Measurements from ENCODE around the gene MBD3L5.
"Not testable (repeated sequence)": the region's sequence is repeated elsewhere in the genome, so short reads cannot be mapped to it uniquely, and the experiment has no call there.

Gene MBD3L5

GRCh38 chr19:7054635-7055368 is 24.4 kb downstream of the MBD3L5 start:
- not testable (repeated sequence) for DNase-seq

- DNase-seq: not testable (repeated sequence)
Measured at GRCh38 chr19:7055679-7056078, 25.3 kb downstream of the MBD3L5 start.

- not testable (repeated sequence) for DNase-seq
Measured at GRCh38 chr19:7056371-7056770, 26.0 kb downstream of the MBD3L5 start.

GRCh38 chr19:7058576-7058975 is 28.2 kb downstream of the MBD3L5 start, which contains the start of gene MBD3L3:
TSS of gene MBD3L3 (minus strand) at chr19:7058676. CDS start at chr19:7058605, 71 bp downstream.
- not testable (repeated sequence) for DNase-seq

GRCh38 chr19:7059977-7060376 is 29.6 kb downstream of the MBD3L5 start:
- not testable (repeated sequence) for DNase-seq

GRCh38 chr19:7063339-7063738 is 33.0 kb downstream of the MBD3L5 start:
- no peak for DNase-seq

GRCh38 chr19:7063764-7064418 is 33.5 kb downstream of the MBD3L5 start:
- no peak for DNase-seq

GRCh38 chr19:7067122-7067521 is 36.7 kb downstream of the MBD3L5 start:
- peak; percentile 6 for DNase-seq

GRCh38 chr19:7067716-7068115 is 37.3 kb downstream of the MBD3L5 start:
- no peak for DNase-seq

GRCh38 chr19:7068599-7068998 is 38.2 kb downstream of the MBD3L5 start:
- DNase-seq: no peak

- peak; percentile 98 for DNase-seq
Measured at GRCh38 chr19:7069042-7069903, 38.9 kb downstream of the MBD3L5 start, which contains the start of gene ZNF557. TSS of gene ZNF557 (plus strand) at chr19:7069703. CDS start at chr19:7075075, 5,372 bp downstream.

- DNase-seq: no peak
Measured at GRCh38 chr19:7069904-7070226, 39.5 kb downstream of the MBD3L5 start.

GRCh38 chr19:7072541-7072940 is 42.2 kb downstream of the MBD3L5 start:
- no peak for DNase-seq

- DNase-seq: no peak
Measured at GRCh38 chr19:7074705-7075282, 44.4 kb downstream of the MBD3L5 start.

- DNase-seq: no peak
Measured at GRCh38 chr19:7076151-7076550, 45.8 kb downstream of the MBD3L5 start.

- no peak for DNase-seq
Measured at GRCh38 chr19:7078008-7078407, 47.6 kb downstream of the MBD3L5 start.

Measured in T1000 (cell line).